ENCODE data around the gene ATAD3C. TPM values are rescaled to one million over a fixed set of nuclear protein-coding genes. Genes with fewer than 3 reads are reported as not detected.

Gene ATAD3C
- total and polyA plus RNA-seq, 12 donors, result 0.11 to 2.2 (median 0.78) TPM

GRCh38 chr1:1429671-1430073 lies 19.8 kb upstream of the ATAD3C start:
- DNase-seq, result no peak
- no peaks in the 10 kb centered on the region for H3K9me3 ChIP-seq
- peak overlapping the region in 9 of 10 donors; percentile 81 to 98 (median 93) for H3K27ac ChIP-seq
- peaks cover 0 to 44% (median 11%) of the 10 kb centered on the region in 7 donors for H3K27me3 ChIP-seq
- H3K36me3 ChIP-seq, result no peaks in the 10 kb centered on the region
- peaks cover 43 to 65% (median 58%) of the 10 kb centered on the region in 9 donors for H3K4me1 ChIP-seq
- WGBS, 2 donors, result 49 to 63% methylated on average over 6 of the region's 6 CpGs
- TF ChIP-seq CTCF (IDR thresholded peaks at IDR 0.05), result no peak
- intact Hi-C loops (cut with DNase I), result loop anchor here in 1 of 10 donors (10.0 kb wide), 1 partner anchor 75 kb away; no protein-coding TSS in a partner anchor
- peak overlapping the region in 2 of 10 donors; percentile 11 to 16 for H3K4me3 ChIP-seq
- ATAC-seq, result no peak

GRCh38 chr1:1430114-1430982 lies 19.1 kb upstream of the ATAD3C start:
- intact Hi-C loops (cut with DNase I), result loop anchor here in 1 of 10 donors (10.0 kb wide), 1 partner anchor 74 kb away; no protein-coding TSS in a partner anchor
- peaks cover 0 to 51% (median 11%) of the 10 kb centered on the region in 7 donors for H3K27me3 ChIP-seq
- H3K27ac ChIP-seq, result peak overlapping the region; percentile 79 to 98 (median 92)
- no peaks in the 10 kb centered on the region for H3K9me3 ChIP-seq
- peaks cover 44 to 72% (median 65%) of the 10 kb centered on the region in 9 donors for H3K4me1 ChIP-seq
- H3K4me3 ChIP-seq, result peak overlapping the region in 6 of 10 donors; percentile 8 to 24 (median 18)
- ATAC-seq (peak; percentile 32 to 52 (median 46)), DNase-seq (peak; percentile 85 to 89)
- H3K36me3 ChIP-seq, result no peaks in the 10 kb centered on the region
- TF ChIP-seq CTCF (IDR thresholded peaks at IDR 0.05), result peak in 8 of 9 donors; percentile 4 to 52 (median 26)
- 16 to 24% methylated on average over 35 of the region's 35 CpGs for WGBS, 2 donors

- no peak for DNase-seq
- intact Hi-C loops (cut with DNase I), result loop anchor here in 1 of 10 donors (10.0 kb wide), 1 partner anchor 74 kb away; no protein-coding TSS in a partner anchor
- Histone ChIP-seq H3K36me3 (no peaks in the 10 kb centered on the region), H3K9me3 (no peaks in the 10 kb centered on the region), H3K27me3 (peaks cover 0 to 49% (median 10%) of the 10 kb centered on the region in 7 donors), H3K4me1 (peaks cover 46 to 76% (median 70%) of the 10 kb centered on the region in 9 donors), H3K4me3 (peak overlapping the region in 4 of 10 donors; percentile 8 to 19 (median 14)), H3K27ac (peak overlapping the region; percentile 79 to 98 (median 92))
- WGBS, 2 donors, result 46 to 48% methylated on average over 18 of the region's 18 CpGs
- no peak for TF ChIP-seq CTCF (IDR thresholded peaks at IDR 0.05)
- peak in 4 of 8 donors; percentile 1 to 13 (median 2) for ATAC-seq
These were observed 18.3 kb upstream of the ATAD3C start for GRCh38 chr1:1430992-1431844.
